Peyer's patch (tissue), 4 donors: Measurements from ENCODE around the gene FGF21.

Experiments
- POLR2A ChIP-seq, 2 donors: fragments of 450-650 bp; IDR thresholded peaks; one replicate each; pipeline ENCODE4 v1.5.1; 2017; ENCODE audit warnings: antibody characterized with exemption in 2 of 2, mild to moderate bottlenecking in 2 of 2, moderate library complexity in 2 of 2
- TF ChIP-seq, protein P1 (sequence below), 6 experiments: fragments of 450-650 bp in 4 of 6; fragments of 200-600 bp in 2 of 6; sonication (generic) in 1 of 6; IDR thresholded peaks; one replicate each; pipeline ENCODE4 v1.5.1; 2017 to 2019; ENCODE audit warnings: antibody characterized with exemption in 6 of 6, mild to moderate bottlenecking in 3 of 6, moderate library complexity in 1 of 6

DNA sequence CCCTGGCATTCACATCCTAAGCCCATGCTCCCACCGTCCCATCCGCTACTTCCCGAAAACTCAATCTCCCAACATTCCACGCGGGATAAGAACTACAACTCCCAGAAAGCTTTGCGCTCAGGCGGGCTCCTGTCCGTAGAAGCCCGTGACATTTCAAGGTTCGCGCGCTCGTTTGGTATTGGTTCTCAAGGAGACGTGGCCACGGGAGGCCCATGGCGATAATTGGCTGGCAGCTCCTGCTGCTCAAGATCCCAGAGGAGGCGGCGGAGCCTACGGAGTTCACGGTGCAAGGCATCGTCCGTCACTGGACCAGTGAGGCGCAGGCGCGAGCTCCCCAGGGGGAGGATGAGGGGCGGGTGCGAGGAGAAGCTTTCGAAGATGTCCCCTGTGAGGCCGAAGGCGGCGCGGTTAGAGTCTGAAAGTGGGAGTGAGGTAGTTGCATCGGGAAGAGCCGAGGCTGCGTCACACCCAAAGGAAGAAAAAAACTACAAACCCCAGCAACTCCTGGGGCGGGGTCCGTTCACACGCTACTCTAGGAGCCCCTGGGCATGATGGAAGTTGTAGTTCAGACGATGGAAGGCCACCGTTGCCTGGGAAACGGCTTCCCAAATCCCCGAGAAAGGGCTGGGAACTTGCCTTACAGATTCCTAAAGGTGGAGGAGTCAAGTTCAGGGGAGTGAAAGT, 34.6 kb upstream of the FGF21 start:
- TF ChIP-seq, protein P1, sequence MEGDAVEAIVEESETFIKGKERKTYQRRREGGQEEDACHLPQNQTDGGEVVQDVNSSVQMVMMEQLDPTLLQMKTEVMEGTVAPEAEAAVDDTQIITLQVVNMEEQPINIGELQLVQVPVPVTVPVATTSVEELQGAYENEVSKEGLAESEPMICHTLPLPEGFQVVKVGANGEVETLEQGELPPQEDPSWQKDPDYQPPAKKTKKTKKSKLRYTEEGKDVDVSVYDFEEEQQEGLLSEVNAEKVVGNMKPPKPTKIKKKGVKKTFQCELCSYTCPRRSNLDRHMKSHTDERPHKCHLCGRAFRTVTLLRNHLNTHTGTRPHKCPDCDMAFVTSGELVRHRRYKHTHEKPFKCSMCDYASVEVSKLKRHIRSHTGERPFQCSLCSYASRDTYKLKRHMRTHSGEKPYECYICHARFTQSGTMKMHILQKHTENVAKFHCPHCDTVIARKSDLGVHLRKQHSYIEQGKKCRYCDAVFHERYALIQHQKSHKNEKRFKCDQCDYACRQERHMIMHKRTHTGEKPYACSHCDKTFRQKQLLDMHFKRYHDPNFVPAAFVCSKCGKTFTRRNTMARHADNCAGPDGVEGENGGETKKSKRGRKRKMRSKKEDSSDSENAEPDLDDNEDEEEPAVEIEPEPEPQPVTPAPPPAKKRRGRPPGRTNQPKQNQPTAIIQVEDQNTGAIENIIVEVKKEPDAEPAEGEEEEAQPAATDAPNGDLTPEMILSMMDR (IDR thresholded peaks at IDR 0.05) = no peak
- TF ChIP-seq POLR2A (IDR thresholded peaks at IDR 0.05) = no peak
